ENCODE data around the gene BAZ1B.

DNA sequence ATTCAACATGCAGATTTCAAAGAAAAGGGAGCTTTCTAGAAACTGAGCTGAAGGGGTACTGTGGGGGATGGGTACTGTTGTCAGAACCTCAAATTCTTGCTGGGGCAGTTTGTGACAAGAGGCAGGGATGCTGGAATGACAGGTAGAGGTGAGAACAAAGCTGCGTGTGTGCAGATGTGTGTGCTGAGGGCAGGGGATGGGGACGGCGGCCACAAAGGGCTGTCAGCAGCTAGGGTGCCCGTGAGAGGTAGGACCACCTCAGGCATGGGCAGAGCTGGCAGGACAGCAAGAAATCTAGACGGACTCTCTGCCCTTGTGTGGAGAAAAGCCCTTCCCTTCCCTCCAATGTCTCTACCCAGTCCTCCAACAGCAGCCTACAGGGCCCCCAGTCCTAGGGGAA, 14.4 kb upstream of the BAZ1B start:
- TF ChIP-seq, protein P1, sequence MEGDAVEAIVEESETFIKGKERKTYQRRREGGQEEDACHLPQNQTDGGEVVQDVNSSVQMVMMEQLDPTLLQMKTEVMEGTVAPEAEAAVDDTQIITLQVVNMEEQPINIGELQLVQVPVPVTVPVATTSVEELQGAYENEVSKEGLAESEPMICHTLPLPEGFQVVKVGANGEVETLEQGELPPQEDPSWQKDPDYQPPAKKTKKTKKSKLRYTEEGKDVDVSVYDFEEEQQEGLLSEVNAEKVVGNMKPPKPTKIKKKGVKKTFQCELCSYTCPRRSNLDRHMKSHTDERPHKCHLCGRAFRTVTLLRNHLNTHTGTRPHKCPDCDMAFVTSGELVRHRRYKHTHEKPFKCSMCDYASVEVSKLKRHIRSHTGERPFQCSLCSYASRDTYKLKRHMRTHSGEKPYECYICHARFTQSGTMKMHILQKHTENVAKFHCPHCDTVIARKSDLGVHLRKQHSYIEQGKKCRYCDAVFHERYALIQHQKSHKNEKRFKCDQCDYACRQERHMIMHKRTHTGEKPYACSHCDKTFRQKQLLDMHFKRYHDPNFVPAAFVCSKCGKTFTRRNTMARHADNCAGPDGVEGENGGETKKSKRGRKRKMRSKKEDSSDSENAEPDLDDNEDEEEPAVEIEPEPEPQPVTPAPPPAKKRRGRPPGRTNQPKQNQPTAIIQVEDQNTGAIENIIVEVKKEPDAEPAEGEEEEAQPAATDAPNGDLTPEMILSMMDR (IDR thresholded peaks at IDR 0.05; ENCODE audit: poor library complexity, severe bottlenecking) = no peak
- TF ChIP-seq POLR2AphosphoS5 (IDR thresholded peaks at IDR 0.05) = no peak
